Kidney epithelial cell (primary cell): ENCODE results near the gene LRP3. TPM values are rescaled to one million over a fixed set of nuclear protein-coding genes. Genes with fewer than 3 reads are reported as not detected.

Source experiments
- DNase-seq: peaks from one replicate; pipeline ENCODE4 v3.0.0-alpha.2; 2010; ENCODE audit warnings: low read depth
- H3K27me3 ChIP-seq: 2 replicates; pipeline ENCODE4 v1.6.0; 2011; ENCODE audit warnings: low read length; ENCODE audit not compliant: control insufficient read depth, insufficient read depth
- H3K36me3 ChIP-seq: 2 replicates; pipeline ENCODE4 v1.5.1; 2011; ENCODE audit warnings: low read length; ENCODE audit not compliant: control insufficient read depth, insufficient read depth
- H3K4me3 ChIP-seq: 2 replicates; pipeline ENCODE4 v1.5.1; 2011; ENCODE audit warnings: low read depth, mild to moderate bottlenecking, control low read depth, low read length
- CTCF ChIP-seq: IDR thresholded peaks from 2 replicates; pipeline ENCODE4 v1.5.1; 2011; ENCODE audit warnings: mild to moderate bottlenecking, moderate library complexity, low read length, control low read depth, inconsistent platforms; ENCODE audit not compliant: insufficient read depth, poor library complexity, severe bottlenecking
- total RNA-seq: library from RNA; depleted of rRNA; stranded (reverse); fragments of >200 nt; gene quantifications from 2 replicates; pipeline ENCODE4 v1.2.3, GENCODE V29; 2015

Gene LRP3
- total RNA-seq, 1 donor from 2014 or later = 42.8 TPM

GRCh38 chr19:33224694-33225457 is 30.7 kb downstream of the LRP3 start:
- DNase-seq = no peak
- Histone ChIP-seq H3K4me3 (no peak overlapping the region), H3K27me3 (peaks cover 41% of the 10 kb centered on the region), H3K36me3 (no peaks in the 10 kb centered on the region)
- TF ChIP-seq CTCF = no peak

GRCh38 chr19:33225458-33225926 is 31.4 kb downstream of the LRP3 start, which contains the start of gene SLC7A10:
SLC7A10 (minus strand) TSS chr19:33225850; CDS start chr19:33225703, 147 bp downstream.
- no peak for DNase-seq
- TF ChIP-seq CTCF = no peak
- H3K36me3 ChIP-seq = no peaks in the 10 kb centered on the region
- peaks cover 41% of the 10 kb centered on the region for H3K27me3 ChIP-seq
- no peak within 1 kb of the TSS for H3K4me3 ChIP-seq

- DNase-seq = no peak
- peaks cover 41% of the 10 kb centered on the region for H3K27me3 ChIP-seq
- no peak for TF ChIP-seq CTCF
- no peaks in the 10 kb centered on the region for H3K36me3 ChIP-seq
- H3K4me3 ChIP-seq = no peak overlapping the region
Observed at GRCh38 chr19:33226550-33227241, 32.6 kb downstream of the LRP3 start.

GRCh38 chr19:33227242-33227650 is 33.1 kb downstream of the LRP3 start:
- no peak overlapping the region for H3K4me3 ChIP-seq
- no peak for DNase-seq
- no peaks in the 10 kb centered on the region for H3K36me3 ChIP-seq
- TF ChIP-seq CTCF = no peak
- H3K27me3 ChIP-seq = peaks cover 41% of the 10 kb centered on the region

DNA sequence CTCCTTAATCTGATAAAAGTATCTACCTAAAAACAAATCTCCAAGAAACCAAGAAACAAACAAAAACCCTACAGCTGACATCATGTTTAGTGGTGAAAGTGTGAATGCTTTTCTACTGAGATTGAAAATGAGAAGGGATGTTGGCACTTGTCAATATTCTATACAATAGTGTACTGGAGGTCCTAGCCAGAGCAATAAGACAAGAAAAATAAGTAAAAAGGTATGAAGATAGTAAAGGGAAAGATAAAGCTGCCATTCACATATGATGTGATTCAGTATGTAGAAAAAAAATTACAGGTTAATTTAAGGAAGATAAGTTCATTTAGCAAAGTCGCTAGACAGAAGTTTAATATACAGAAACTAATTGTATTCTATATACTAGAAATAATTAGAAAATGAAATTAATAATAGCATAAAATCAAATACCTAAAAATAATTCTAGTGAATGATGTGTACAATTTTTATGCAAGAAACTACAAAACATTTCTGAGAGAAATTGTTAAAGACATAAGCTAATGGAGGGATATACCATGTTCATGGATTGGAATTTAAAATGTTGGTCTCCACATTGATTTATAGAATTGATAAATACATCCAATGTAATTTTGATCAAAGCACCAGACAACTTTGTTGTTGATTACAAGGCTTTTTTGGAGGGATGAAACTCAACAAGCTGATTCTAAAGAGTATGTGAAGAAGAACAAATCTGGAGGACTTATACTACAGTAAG is 33.9 kb downstream of the LRP3 start:
- no peaks in the 10 kb centered on the region for H3K36me3 ChIP-seq
- no peak overlapping the region for H3K4me3 ChIP-seq
- TF ChIP-seq CTCF = no peak
- no peak for DNase-seq
- peaks cover 43% of the 10 kb centered on the region for H3K27me3 ChIP-seq
